Osteoblast (primary cell): Measurements from ENCODE around the gene LAMA1. TPM values are rescaled to one million over a fixed set of nuclear protein-coding genes. Genes with fewer than 3 reads are reported as not detected.
A peak's percentile ranks its signal among the peaks of the same experiment; 100 is the strongest.

Experiments
- DNase-seq: peaks from one replicate; pipeline ENCODE4 v3.0.0; 2011; ENCODE audit warnings: low spot score, mixed read lengths; ENCODE audit not compliant: insufficient read length; ENCODE audit errors: missing footprints
- H2AFZ ChIP-seq: 2 replicates; pipeline ENCODE4 v1.6.0; 2011; ENCODE audit warnings: mild to moderate bottlenecking, low read length
- H3K27ac ChIP-seq: 2 replicates; pipeline ENCODE4 v1.5.1; 2011; ENCODE audit warnings: mild to moderate bottlenecking, low read depth, low read length, moderate library complexity
- H3K27me3 ChIP-seq: 2 replicates; pipeline ENCODE4 v1.6.0; 2012; ENCODE audit warnings: mild to moderate bottlenecking, control low read depth, inconsistent platforms, low read length, moderate library complexity; ENCODE audit not compliant: insufficient read depth
- H3K36me3 ChIP-seq: 2 replicates; pipeline ENCODE4 v1.5.1; 2011; ENCODE audit warnings: mild to moderate bottlenecking, low read length, control low read depth, moderate library complexity; ENCODE audit not compliant: insufficient read depth
- H3K4me1 ChIP-seq: 2 replicates; pipeline ENCODE4 v1.5.1; 2011; ENCODE audit warnings: mild to moderate bottlenecking, low read length, control low read depth, moderate library complexity; ENCODE audit not compliant: insufficient read depth
- H3K4me2 ChIP-seq: 2 replicates; pipeline ENCODE4 v1.6.0; 2011; ENCODE audit warnings: mild to moderate bottlenecking, low read length; ENCODE audit not compliant: insufficient read depth
- H3K4me3 ChIP-seq: fragments of 200-600 bp; sonication (generic); 3 replicates; pipeline ENCODE4 v1.5.1; 2012; ENCODE audit warnings: mild to moderate bottlenecking, low read length, inconsistent platforms; ENCODE audit not compliant: insufficient read depth
- H3K79me2 ChIP-seq: 2 replicates; pipeline ENCODE4 v1.6.0; 2012; ENCODE audit warnings: mild to moderate bottlenecking, low read length, control low read depth, inconsistent platforms; ENCODE audit not compliant: insufficient read depth
- H3K9me3 ChIP-seq: 2 replicates; pipeline ENCODE4 v1.5.1; 2011; ENCODE audit warnings: low read depth, low read length, control low read depth
- H4K20me1 ChIP-seq: 2 replicates; pipeline ENCODE4 v1.6.0; 2012; ENCODE audit warnings: mild to moderate bottlenecking, low read length, control low read depth; ENCODE audit not compliant: insufficient read depth
- total RNA-seq: library from RNA; depleted of rRNA; stranded (reverse); fragments of >200 nt; gene quantifications from 2 replicates; pipeline ENCODE4 v1.2.3, GENCODE V29; 2012
- TF ChIP-seq, protein P1 (sequence below): IDR thresholded peaks from 2 replicates; pipeline ENCODE4 v1.5.1; 2011; ENCODE audit warnings: mild to moderate bottlenecking, low read depth, low read length, moderate library complexity; ENCODE audit errors: extremely low read depth

Gene LAMA1
- total RNA-seq, 1 donor: 8.3 TPM

DNA sequence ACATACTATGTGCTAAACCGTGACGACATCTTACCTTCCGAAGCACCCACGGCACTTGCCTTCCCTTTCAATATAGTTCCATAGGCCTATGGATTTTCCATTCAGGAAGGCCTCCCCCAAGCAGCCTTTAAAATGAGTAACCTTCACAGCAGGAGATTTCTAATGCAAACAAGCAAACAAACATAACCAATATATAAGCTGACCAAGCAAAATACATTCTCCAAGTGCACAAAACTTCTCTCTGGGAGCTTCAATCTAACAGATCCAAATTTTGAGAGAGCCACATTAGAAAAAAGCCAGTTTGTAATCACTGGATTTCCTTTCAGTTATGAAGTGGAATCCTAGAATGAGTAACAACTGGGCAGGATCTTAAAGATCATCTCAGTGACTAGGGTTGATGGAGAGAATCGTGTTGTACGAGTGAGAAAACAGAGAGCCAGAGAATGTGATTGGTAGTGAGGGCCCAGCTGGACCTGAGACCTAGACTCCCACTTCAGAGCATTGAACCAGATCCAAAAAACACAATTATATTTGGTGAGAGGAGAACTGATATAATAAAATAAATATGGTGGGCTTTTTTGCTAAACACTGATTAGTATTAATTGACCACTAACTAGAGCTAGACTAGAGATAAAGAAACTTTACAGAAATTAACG lies 145.6 kb downstream of the LAMA1 start:
- H2AFZ ChIP-seq: no peak overlapping the region
- TF ChIP-seq, protein P1, sequence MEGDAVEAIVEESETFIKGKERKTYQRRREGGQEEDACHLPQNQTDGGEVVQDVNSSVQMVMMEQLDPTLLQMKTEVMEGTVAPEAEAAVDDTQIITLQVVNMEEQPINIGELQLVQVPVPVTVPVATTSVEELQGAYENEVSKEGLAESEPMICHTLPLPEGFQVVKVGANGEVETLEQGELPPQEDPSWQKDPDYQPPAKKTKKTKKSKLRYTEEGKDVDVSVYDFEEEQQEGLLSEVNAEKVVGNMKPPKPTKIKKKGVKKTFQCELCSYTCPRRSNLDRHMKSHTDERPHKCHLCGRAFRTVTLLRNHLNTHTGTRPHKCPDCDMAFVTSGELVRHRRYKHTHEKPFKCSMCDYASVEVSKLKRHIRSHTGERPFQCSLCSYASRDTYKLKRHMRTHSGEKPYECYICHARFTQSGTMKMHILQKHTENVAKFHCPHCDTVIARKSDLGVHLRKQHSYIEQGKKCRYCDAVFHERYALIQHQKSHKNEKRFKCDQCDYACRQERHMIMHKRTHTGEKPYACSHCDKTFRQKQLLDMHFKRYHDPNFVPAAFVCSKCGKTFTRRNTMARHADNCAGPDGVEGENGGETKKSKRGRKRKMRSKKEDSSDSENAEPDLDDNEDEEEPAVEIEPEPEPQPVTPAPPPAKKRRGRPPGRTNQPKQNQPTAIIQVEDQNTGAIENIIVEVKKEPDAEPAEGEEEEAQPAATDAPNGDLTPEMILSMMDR: no peak
- no peak for DNase-seq
- H3K4me1 ChIP-seq: no peaks in the 10 kb centered on the region
- no peaks in the 10 kb centered on the region for H3K36me3 ChIP-seq
- no peak overlapping the region for H3K4me2 ChIP-seq
- H3K27ac ChIP-seq: no peak overlapping the region
- no peaks in the 10 kb centered on the region for H3K79me2 ChIP-seq
- H3K27me3 ChIP-seq: no peaks in the 10 kb centered on the region
- no peak overlapping the region for H3K4me3 ChIP-seq
- H3K9me3 ChIP-seq: no peaks in the 10 kb centered on the region
- H4K20me1 ChIP-seq: no peaks in the 10 kb centered on the region

DNA sequence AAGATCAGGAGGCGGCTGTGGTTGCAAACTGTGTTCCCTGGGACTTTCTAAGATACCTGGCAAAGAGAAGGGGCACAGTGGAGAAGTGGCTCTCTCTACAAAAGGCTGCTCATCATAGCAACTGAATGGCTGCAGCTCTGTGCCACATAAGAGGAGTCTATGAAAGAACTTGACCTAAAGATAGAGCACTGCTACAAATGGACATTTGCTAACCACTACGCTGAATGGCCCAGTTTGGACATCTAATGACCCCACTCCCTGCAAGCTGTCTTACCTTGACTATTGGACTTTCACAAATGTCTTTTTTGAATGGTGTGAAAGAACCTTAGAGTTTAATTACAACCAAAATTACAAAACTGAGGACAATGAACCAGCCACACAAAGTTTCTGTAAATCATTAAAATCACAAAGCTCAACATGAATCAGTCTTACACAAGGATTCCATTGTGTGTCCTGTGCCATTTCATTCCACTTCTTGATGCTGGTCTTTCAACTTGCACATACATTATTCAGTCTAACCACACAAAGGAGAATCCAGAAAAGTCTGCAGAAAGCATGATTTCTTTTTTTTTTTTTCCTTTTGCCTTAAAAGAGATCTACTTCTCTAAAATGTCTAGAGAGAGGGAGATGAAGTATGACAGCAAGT lies 154.0 kb downstream of the LAMA1 start:
- peaks cover 8% of the 10 kb centered on the region for H3K36me3 ChIP-seq
- no peak overlapping the region for H3K4me3 ChIP-seq
- DNase-seq: no peak
- H4K20me1 ChIP-seq: no peaks in the 10 kb centered on the region
- no peak overlapping the region for H2AFZ ChIP-seq
- no peak overlapping the region for H3K4me2 ChIP-seq
- H3K27ac ChIP-seq: no peak overlapping the region
- H3K4me1 ChIP-seq: peaks cover 4% of the 10 kb centered on the region
- TF ChIP-seq, protein P1: no peak
- H3K9me3 ChIP-seq: no peaks in the 10 kb centered on the region
- no peaks in the 10 kb centered on the region for H3K79me2 ChIP-seq
- no peaks in the 10 kb centered on the region for H3K27me3 ChIP-seq

DNA sequence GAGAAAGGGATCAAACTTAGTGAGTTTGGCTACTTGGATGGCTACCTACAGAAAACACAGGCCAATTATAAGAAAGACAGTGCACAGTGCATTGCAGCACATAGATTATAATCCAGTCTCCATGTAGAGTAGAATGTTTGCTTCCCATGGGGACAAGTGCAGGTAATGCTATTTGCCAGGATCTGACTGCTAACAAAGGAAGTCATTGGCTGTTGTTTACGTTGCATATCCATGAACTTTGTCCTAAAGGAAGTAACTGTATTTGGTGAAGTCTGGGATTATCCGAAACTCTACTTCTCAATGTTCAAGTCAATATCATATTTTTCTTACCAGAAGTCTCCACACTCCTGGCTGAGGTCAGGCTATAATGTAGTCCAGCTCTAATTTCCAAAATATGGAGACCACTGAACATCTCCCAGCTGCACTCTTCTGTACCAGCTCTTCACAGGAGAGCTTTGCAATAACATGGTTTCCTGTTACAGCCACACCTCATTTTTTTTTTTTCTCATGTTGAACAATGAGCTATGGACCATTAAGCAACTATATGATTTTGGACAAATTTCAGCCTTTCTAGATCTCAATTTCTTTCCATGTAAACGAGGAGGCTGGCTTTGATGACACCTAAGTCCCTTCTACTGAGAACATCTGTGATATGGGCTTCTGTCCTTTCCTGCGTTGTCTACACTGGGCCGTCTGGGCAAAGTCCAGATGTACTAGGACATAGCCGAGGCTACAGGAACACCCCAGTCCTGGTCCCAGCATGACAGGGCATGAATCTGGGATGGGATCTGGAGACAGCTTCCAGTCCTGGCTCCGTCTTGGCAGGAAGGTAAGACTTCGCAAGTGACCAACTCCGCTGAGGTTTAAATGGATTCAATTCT lies 154.8 kb downstream of the LAMA1 start:
- no peaks in the 10 kb centered on the region for H3K27me3 ChIP-seq
- TF ChIP-seq, protein P1: no peak
- H3K4me3 ChIP-seq: no peak overlapping the region
- no peak overlapping the region for H2AFZ ChIP-seq
- no peaks in the 10 kb centered on the region for H4K20me1 ChIP-seq
- no peak for DNase-seq
- H3K79me2 ChIP-seq: no peaks in the 10 kb centered on the region
- H3K36me3 ChIP-seq: peaks cover 8% of the 10 kb centered on the region
- H3K4me1 ChIP-seq: peaks cover 4% of the 10 kb centered on the region
- no peaks in the 10 kb centered on the region for H3K9me3 ChIP-seq
- no peak overlapping the region for H3K4me2 ChIP-seq
- no peak overlapping the region for H3K27ac ChIP-seq

DNA sequence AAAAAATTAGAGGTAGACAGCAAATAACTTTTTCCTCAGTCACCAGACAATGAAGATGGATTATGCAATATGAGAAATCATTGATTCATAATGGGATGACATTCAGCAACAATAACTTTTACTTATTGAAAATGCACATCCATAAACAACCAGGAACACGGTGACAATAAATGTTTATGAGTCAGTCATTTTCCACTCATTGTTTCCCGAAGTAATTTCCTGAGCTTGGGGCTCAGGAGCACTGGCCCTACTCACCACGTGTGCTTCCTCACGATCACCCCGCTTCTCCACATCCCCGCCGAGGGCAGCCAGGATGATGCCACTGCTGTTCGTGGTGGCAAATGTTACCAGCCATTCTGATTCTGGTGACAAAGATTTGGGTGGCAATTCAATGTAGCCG lies 156.3 kb downstream of the LAMA1 start:
- H3K79me2 ChIP-seq: no peaks in the 10 kb centered on the region
- peak overlapping the region; percentile 36 for H3K27ac ChIP-seq
- no peak overlapping the region for H3K4me2 ChIP-seq
- TF ChIP-seq, protein P1: no peak
- DNase-seq: no peak
- no peaks in the 10 kb centered on the region for H4K20me1 ChIP-seq
- H3K27me3 ChIP-seq: no peaks in the 10 kb centered on the region
- H2AFZ ChIP-seq: no peak overlapping the region
- peaks cover 8% of the 10 kb centered on the region for H3K36me3 ChIP-seq
- H3K9me3 ChIP-seq: no peaks in the 10 kb centered on the region
- H3K4me1 ChIP-seq: peaks cover 4% of the 10 kb centered on the region
- no peak overlapping the region for H3K4me3 ChIP-seq
